GM21723 (cell line): Measurements from ENCODE around the gene GUCA2A.
"Not testable (repeated sequence)": the region's sequence is repeated elsewhere in the genome, so short reads cannot be mapped to it uniquely, and the experiment has no call there.

Experiments used
- ATAC-seq: cut with Tn5 transposase; IDR thresholded peaks from one replicate; pipeline ENCODE4 v1.9.1; 2021; ENCODE audit warnings: mild to moderate bottlenecking, moderate library complexity; ENCODE audit not compliant: unreplicated experiment

The GUCA2A gene, protein sequence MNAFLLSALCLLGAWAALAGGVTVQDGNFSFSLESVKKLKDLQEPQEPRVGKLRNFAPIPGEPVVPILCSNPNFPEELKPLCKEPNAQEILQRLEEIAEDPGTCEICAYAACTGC

GRCh38 chr1:42164551-42165420 is at the start of gene GUCA2A:
Gene GUCA2A (minus strand): TSS chr1:42164745. CDS start chr1:42164712, 33 bp downstream.
- ATAC-seq, result no peak

GRCh38 chr1:42211224-42211623 is 46.7 kb upstream of the GUCA2A start:
- ATAC-seq, result no peak

GRCh38 chr1:42210421-42211133 is 46.0 kb upstream of the GUCA2A start:
- no peak for ATAC-seq

DNA sequence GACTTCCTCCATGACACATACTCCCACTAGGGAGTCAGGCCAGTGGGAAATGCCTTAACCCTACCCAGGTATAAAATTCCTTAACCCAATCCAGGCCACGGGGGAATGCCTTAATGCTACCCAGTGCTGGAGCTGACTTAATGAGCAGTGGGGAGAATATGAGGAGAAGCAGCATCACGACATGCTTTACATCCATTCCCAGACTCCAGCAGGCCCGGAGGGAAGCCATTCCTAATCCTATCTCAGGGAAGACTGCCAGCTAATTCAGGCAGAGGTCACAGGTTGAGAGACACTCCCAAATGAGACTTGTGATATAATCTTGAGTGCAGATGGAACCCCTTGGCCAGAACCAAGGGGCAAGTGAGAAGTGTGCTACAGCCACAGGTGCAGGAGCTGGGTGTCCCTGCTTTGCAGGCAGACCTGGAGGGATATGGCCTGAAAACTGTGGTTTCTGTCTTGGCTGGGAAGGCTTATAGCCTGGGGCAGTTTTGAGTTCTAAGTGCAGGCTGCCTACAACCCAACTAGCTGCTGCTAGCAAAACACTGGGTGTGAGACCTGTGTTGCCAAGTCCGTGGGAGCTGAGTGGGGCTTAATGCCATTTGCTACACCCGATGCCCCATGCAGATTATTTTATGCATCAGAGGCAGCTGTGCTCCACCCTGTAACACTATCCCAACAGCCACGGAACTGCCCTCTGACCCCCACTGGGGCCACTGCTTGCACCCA is 45.1 kb upstream of the GUCA2A start:
- ATAC-seq, result no peak

DNA sequence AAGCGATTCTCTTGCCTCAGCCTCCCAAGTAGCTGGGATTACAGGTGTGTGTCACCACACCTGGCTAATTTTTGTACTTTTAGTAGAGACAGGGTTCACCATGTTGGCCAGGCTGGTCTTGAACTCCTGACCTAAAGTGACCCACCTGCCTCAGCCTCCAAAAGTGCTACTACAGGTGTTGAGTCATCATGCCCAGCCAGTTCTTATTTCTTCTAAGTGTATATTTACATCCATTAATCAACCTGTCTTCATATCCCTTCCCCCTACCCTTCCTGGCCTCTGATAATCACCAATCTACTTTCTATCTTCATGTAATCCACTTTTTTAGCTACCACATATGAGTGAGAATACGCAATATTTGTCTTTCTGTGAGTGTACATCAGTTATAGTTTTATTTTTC is 42.4 kb upstream of the GUCA2A start:
- ATAC-seq, result not testable (repeated sequence)

DNA sequence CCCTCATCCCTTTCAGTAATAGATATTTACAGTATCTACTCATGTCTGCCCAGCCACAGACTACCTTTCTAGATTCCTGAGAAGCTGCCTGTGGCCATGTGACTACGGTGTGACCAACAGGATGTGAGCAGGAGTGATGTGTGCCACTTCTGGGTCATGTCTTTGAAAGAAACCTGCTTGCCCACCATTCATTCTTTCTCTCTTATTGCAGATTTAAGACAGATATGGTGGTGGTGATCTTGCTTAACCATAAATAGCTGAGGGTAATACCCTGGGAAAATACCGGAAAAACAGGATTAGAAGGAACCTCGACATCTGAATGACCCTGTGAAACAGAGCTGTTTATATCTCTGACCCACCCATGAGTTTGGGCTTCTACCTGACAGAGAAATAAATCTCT is 41.6 kb upstream of the GUCA2A start:
- ATAC-seq, result no peak

DNA sequence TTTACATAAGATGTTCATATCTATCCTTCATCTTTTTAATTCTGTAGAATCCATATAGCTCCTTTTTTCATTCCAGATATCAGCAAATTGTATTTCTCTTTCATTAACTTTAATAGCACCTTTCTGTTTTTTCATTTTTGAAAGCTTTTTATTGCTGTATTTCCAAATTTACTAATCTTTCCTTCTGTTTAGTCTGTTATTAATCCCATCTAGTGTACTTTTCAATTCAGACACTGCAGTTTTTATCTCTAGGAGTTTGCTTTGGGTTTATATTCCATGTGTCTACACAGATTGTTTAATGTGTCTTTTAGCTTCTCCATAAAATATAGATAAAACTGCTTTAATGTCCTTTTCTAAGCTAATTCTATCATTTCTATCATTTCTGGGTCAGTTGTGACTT is 37.4 kb upstream of the GUCA2A start:
- no peak for ATAC-seq

GRCh38 chr1:42198251-42198650 is 33.7 kb upstream of the GUCA2A start:
- ATAC-seq, result no peak

DNA sequence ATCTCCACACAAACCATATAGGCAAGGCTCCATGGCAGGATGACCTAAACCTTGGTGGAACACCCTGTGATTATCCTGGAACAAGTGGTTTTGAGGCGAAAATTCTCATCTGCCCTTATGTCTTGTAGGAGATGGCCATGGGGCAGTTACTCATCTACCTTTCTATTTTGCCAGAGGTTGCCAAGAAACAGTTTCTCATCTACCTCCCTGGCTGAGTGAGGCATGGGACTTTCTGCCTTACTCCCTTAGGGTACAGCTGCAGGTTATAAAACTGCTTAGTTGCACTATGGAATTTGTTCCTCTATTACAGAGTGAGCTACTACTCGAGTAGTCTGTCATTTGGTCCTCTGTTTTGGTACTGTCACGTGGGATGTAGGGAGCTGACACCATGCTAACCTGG is 31.3 kb upstream of the GUCA2A start:
- ATAC-seq, result no peak

DNA sequence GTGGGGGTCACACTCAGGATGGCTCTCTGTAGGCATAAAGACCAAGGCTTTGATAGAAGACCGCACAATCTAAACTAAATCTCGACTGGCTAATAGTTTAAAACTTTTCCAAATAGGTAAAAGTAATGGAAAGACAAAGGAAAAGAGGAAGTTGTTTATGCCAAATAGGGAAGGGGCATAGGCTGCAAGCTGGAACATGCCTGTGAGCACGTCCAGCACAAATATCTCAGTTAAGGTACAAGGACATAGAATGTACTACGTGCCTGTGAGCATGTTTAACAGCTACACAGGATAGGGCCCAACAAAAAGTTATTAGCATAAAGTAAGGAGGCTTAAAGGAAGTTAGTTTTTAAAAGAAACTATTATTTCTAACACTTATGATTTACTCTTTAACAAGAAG is 27.6 kb upstream of the GUCA2A start:
- ATAC-seq, result no peak

GRCh38 chr1:42191319-42191718 is 26.8 kb upstream of the GUCA2A start:
- no peak for ATAC-seq

DNA sequence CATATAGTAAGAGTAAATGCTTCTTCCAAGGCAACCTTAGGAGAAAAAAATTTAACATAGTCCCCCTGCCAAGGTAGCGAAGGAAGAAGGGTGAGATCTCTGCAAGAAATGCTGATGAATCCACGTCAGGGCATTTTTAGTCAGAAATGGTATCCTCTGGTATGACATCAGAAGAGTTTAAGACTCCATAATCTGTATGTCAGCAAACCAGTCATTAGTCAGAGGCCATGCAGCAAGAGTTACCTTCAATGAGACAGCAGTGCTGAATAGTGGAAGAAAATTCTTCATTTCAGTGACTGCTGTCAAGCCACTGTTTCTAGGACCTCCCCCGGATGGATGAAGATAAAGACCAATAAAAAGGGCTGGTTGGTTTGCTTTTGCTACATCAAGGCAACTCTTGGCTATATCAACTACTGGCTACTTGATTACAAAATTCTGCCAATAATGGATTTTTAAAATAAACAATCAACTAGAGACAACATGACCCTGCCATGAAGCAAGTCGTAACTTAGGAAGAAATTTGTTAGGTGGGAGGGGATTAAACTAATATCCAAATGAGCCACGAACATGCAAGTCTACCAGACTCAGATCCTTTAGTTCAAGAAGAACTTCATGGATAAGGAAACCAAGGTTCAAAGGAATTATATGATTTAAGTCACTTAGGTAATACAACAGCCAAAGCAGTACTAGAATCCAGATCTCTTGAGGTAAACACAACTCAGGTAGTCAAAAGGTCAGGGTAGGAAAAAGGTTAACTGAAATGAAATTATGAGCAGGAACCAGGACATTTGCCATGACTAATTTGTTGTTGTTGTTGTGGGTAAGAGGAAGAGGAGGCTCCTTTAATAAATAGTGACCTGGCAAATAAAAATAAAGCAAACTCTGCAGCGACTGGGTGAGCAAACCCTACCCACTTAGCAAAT is 25.6 kb upstream of the GUCA2A start:
- ATAC-seq, result no peak

DNA sequence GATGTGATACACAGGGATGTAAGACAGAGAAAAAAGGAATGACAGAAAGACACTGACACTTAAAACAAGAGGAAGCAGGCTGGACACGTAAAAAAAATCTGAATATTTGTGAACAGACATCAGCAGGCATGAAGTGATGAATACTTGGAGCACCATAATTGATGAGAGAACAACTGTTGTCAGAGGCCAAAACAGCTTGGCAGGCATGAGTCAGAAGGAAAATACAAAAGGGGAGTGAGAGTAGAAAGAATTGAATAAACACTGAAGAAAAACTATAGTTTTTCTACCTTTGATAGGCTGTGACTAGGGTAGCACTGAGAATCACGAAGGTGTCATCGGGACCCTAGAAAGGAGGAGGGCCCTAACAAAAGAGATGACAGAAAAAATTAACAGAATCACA is 21.6 kb upstream of the GUCA2A start:
- no peak for ATAC-seq

DNA sequence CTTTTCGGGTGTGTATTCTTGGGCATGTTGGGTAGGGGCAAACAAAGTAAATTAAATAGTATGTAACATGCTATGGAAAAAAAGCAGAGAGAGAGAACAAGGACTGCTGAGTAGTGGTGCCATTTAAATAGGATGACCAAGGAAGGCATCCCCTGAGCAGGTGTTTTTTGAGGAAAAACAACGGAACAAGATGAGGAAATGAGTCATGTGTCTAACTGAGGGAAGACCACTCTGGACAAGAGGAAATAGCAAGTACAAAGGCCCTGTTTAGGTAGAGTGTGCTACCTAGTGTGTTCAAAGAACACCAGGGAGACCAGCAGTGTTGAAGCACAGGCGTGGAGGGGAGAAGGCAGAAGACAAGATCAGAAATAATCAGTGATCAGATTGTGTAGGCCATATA is 20.1 kb upstream of the GUCA2A start:
- no peak for ATAC-seq

DNA sequence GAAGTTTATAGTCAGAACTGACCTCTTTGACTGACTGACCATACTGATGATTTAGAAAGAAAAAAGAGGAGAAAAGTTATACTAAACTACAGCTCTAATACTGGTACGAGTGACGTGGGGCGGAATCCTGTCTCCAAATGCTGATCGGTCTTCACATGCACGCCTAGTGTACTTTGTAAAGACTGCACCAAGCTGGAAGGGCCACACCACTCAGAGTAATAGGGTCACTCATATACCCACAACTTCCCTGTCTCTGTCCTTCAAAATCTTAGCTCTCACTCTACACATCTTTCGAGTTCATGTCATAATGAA is 19.4 kb upstream of the GUCA2A start:
- no peak for ATAC-seq

- no peak for ATAC-seq
These were observed 18.8 kb upstream of the GUCA2A start for GRCh38 chr1:42183210-42183956.

DNA sequence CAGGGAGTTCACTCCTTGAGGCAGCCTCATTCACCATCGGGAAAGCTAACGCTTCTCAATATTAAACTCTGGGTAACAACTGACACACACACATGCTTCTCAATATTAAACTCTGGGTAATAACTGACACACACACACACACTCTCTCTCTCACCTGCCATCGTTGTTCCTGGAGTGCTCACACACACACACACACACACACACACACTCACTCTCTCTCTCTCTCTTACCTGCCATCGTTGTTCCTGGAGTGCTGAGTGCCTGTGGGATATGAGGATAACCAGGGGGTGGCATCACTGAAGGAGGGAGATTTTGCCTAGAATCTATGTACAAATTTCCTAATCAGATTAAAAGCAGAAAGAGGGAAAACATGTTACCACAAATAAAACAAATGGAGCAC is 17.1 kb upstream of the GUCA2A start:
- no peak for ATAC-seq

DNA sequence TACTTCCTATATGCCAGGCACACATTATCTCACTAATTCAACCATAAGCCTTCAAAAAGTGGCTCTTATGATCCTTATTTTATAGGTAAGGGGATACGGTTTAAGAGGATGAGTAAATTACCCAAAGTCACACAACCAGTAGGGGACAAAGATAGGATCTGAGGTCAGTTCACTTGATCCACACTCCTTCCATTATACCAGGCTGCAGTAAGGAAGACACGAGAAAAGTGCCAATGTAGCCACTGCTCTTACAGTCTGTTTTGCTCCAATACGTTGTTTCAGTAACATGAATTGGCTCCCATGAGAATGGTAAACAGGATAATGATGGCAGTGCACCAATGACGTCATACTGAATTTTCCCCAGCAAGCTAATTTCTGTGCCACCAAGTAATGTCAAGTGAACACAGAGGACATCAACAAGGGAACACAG is 15.4 kb upstream of the GUCA2A start:
- ATAC-seq, result no peak

DNA sequence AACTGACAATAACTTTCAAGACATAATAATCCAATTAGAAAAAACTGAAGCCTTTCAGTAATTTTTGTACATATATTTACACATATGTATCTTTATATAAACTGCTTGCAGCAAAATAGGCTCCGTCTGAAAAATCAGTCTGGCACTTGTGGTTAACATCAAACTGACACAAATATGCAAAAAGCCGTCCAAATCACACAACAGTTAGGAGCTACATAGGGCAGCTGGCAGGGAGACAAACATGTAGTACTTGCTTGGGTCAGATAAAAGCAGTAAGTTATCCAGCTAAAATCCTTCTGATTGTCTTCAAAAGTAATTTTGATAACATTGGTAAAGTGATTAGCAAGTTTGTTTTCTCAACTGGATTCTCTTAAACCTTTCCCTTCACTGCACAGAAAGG is 14.7 kb upstream of the GUCA2A start:
- no peak for ATAC-seq

DNA sequence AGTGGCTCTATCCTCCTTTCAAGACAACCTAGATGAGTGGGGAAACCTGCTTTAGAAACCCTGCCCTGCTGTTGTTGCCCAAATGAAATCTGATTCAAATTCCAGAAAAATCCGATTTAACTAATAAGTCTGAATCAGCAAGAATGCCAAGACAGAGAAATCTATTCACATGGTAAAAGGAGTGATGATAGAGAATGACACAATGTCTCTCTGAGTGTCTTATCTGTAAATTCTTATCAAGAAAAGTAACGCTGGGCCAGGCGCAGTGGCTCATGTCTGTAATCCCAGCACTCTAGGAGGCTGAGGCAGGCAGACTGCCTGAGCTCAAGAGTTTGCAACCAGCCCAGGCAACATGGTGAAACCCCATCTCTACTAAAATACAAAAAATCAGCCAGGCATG is 13.7 kb upstream of the GUCA2A start:
- no peak for ATAC-seq
